Right lobe of liver (tissue), 6 donors: ENCODE data around the gene NRIP2. TPM values are rescaled to one million over a fixed set of nuclear protein-coding genes. Genes with fewer than 3 reads are reported as not detected.

ENCODE experiments used
- ATAC-seq, 4 donors: fragments of 200-7000 bp; cut with Tn5 transposase; one replicate each; pipeline ENCODE4 v1.9.1; 2020; ENCODE audit warnings: mild to moderate bottlenecking in 4 of 4, moderate library complexity in 4 of 4
- DNase-seq, 3 donors: peaks; one replicate each; pipeline ENCODE4 v3.0.0-alpha.2; 2020
- H3K27ac ChIP-seq, 3 donors: fragments of 200-600 bp; one replicate each; pipeline ENCODE4 v1.8.0; 2022
- H3K27me3 ChIP-seq, 2 donors: fragments of 200-600 bp; one replicate each; pipeline ENCODE4 v1.8.0; 2022
- H3K36me3 ChIP-seq, 4 donors: fragments of 200-600 bp; sonication (generic) in 1 of 4; one replicate each; pipeline versions ENCODE4 v1.5.1 to v1.8.0; 2017 to 2022; ENCODE audit warnings: control low read depth in 1 of 4
- H3K4me1 ChIP-seq, 4 donors: fragments of 200-600 bp; sonication (generic) in 1 of 4; one replicate each; pipeline versions ENCODE4 v1.5.1 to v1.8.0; 2017 to 2022; ENCODE audit warnings: control low read depth in 1 of 4
- H3K4me3 ChIP-seq, 3 donors: fragments of 200-600 bp; one replicate each; pipeline ENCODE4 v1.8.0; 2022
- H3K9me3 ChIP-seq, 4 donors: fragments of 200-600 bp; sonication (generic) in 1 of 4; one replicate each; pipeline versions ENCODE4 v1.5.1 to v1.8.0; 2017 to 2022; ENCODE audit warnings: control low read depth in 1 of 4
- POLR2A ChIP-seq: fragments of 450-650 bp; IDR thresholded peaks from one replicate; pipeline ENCODE4 v1.6.1; 2017; ENCODE audit warnings: antibody characterized with exemption, mild to moderate bottlenecking
- WGBS: methylation state at CpG from one replicate; pipeline ENCODE4 v1.1.6; 2018; ENCODE audit warnings: low coverage, low lambda C conversion rate; ENCODE audit not compliant: insufficient coverage; ENCODE audit errors: missing lambda C conversion rate; 5-methylcytosine and 5-hydroxymethylcytosine counted together
- intact Hi-C, 2 donors: fragments of 100-400 bp; cut with DNase I; formaldehyde crosslinking; loops; one replicate each; pipeline versions ENCODE4 v1.11.2 to v1.14.1; 2022
- total RNA-seq, 6 experiments: library from RNA; depleted of rRNA in 2 of 6; stranded (reverse); fragments of >200 nt in 2 of 6; fragmentation: NEBNext Ultra II Directional in 3 of 6; extraction: Animal tissue kit (Norgen Biotek cat#: 25700) in 3 of 6; gene quantifications; one replicate each; pipeline versions ENCODE4 v1.1.0 to v1.2.4, GENCODE V29; 2016 to 2023
- TF ChIP-seq, protein P1 (sequence below), 4 donors: fragments of 200-600 bp in 3 of 4; fragments of 450-650 bp in 1 of 4; IDR thresholded peaks; one replicate each; pipeline versions ENCODE4 v1.5.1 to v1.8.0; 2016 to 2022; ENCODE audit warnings: antibody characterized with exemption in 4 of 4, mild to moderate bottlenecking in 2 of 4
- donor health status: DM: no; HTN: yes; CAD: no.
- donor health status: DM: no; HTN: no; CAD: no.
- donor health status: DM: no; HTN: no; CAD: no.
- donor health status: DM: no; HTN: yes; CAD: no.
- donor health status: DM: no; HTN: yes; CAD: no.

Gene NRIP2
- total RNA-seq, 6 experiments from 2014 or later, result 0.12 to 0.29 (median 0.20) TPM

DNA sequence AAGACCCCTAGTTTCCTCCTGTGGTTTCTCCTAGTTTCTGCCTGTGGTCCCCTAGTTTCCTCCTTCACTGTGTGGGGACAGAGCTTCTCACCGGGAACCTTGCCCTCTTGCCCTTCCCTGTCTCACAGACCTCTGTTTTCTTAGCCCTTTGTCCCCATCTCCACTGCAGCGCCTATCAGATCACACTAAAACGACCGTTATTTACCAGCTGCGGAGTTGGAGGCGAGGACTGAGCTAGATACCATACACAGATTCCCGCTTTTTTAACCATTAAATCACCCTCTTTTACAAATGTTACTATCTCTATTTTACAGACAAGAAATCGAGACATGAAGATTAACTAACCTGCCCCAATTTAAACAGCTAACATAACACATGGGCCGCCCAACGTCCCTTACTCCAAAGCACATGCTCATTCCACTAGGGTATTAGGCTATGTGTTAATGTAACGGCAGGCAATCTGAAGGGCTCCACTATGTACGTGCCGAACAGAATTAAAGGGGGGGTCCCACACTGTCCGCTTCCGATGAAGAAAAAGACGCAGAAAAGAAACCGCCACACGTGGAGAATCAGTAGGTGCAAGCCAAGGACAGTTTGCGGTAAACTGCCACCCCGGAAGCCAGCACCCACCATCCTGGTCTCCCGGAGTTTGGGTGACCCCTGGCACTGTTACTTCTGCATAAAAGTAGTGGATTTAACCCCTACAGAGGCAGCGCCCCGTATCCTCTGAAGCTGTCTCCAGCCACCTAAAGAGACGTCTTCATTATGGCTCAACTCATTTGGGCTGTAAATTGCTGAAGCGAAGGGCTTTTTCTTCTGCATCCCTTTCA, 41.9 kb downstream of the NRIP2 start:
- intact Hi-C loops, result no loop called here
- Histone ChIP-seq H3K4me1 (peaks cover 0 to 24% (median 8%) of the 10 kb centered on the region in 4 donors), H3K27ac (no peak overlapping the region), H3K36me3 (peaks cover 0 to 12% (median 2%) of the 10 kb centered on the region in 4 donors), H3K9me3 (no peaks in the 10 kb centered on the region), H3K27me3 (no peaks in the 10 kb centered on the region), H3K4me3 (no peak overlapping the region)
- 69% methylated on average over 21 of the region's 25 CpGs for WGBS
- DNase-seq (peak in 1 of 3 donors; percentile 40), ATAC-seq (no peak)
- TF ChIP-seq POLR2A, result no peak
- TF ChIP-seq, protein P1, sequence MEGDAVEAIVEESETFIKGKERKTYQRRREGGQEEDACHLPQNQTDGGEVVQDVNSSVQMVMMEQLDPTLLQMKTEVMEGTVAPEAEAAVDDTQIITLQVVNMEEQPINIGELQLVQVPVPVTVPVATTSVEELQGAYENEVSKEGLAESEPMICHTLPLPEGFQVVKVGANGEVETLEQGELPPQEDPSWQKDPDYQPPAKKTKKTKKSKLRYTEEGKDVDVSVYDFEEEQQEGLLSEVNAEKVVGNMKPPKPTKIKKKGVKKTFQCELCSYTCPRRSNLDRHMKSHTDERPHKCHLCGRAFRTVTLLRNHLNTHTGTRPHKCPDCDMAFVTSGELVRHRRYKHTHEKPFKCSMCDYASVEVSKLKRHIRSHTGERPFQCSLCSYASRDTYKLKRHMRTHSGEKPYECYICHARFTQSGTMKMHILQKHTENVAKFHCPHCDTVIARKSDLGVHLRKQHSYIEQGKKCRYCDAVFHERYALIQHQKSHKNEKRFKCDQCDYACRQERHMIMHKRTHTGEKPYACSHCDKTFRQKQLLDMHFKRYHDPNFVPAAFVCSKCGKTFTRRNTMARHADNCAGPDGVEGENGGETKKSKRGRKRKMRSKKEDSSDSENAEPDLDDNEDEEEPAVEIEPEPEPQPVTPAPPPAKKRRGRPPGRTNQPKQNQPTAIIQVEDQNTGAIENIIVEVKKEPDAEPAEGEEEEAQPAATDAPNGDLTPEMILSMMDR (IDR thresholded peaks at IDR 0.05), result no peak

DNA sequence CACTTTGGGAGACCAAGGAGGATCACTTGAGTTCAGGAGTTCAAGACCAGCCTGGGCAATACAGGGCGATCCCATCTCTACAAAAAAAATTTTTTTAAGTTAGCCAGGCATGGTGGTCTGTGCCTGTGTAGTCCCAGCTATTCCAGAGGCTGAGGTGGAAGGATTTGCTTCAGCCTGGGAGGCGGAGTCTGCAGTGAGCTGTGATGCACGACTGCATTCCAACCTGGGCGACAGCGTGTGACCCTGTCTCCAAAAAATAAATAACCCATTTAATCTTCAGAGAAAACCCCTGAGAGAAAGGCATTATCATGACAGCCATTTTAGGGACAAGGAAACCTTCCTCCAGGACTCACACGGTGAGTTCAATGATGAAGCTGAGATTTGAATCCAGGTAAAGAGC, 43.7 kb downstream of the NRIP2 start:
- ATAC-seq (no peak), DNase-seq (peak in 1 of 3 donors; percentile 10)
- H3K4me1 ChIP-seq, result peaks cover 0 to 6% (median 0%) of the 10 kb centered on the region in 4 donors
- no peaks in the 10 kb centered on the region for H3K36me3 ChIP-seq
- 84% methylated on average over 6 of the region's 6 CpGs for WGBS
- intact Hi-C loops, result no loop called here
- no peak overlapping the region for H3K4me3 ChIP-seq
- TF ChIP-seq POLR2A, result no peak
- TF ChIP-seq, protein P1 (IDR thresholded peaks at IDR 0.05), result no peak
- no peak overlapping the region for H3K27ac ChIP-seq
- H3K27me3 ChIP-seq, result no peaks in the 10 kb centered on the region
- no peaks in the 10 kb centered on the region for H3K9me3 ChIP-seq

DNA sequence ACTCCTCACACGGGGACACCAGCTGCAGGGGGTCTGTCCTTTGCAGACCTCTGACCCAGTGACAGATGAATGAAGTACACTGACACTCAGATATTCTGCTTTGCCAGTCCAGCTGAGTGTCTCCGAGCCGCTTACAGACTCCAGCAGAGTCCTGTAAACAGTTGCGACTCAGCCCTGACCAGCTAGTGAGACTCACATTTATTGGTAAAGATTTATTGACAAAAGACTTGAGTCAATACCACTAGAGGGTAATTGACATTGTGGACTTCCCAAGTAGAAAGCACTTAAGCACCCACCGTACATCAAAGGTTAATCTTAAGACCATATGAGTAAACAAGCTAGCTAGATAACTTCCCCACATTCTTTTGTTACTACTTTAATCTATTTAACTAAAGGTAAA, 49.8 kb downstream of the NRIP2 start:
- 28% methylated on average over 4 of the region's 5 CpGs for WGBS
- ATAC-seq, result no peak
- TF ChIP-seq, protein P1 (IDR thresholded peaks at IDR 0.05), result no peak
- no peak for TF ChIP-seq POLR2A

DNA sequence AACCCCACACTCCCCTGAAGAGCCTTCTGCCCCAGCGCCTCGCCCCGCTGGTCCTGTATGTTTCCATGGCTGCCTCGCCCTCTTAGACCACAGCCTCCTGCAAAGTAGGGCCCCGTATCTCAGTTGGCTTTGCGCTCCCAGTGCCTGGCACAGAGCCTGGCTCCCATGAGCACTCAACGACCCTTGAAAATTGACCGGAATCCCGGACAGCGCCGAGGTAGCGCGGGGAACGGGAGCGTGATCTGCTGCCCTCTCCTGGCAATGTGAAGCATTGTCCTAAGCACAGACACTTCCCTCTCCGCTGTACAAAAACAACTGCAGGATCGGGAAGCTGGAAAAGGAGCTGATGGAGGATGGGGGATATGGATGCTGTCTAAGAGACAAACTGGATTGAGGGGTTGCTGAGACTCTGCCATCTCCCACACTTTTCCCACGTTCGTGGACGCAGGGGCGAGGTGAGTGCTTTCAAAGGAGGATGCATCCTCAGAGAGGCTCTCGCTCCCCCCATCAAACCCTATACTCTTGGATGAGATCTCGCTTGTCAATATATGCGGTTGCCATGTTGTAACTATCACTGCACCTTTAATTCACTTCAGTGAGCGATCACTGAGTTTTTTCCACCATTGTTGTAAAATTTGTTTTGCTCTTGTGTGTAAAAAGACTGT, 50.8 kb downstream of the NRIP2 start:
- intact Hi-C loops, result loop anchor here in 1 of 2 donors (5.0 kb wide), 1 partner anchor 47 kb away; no protein-coding TSS in a partner anchor

More for the DNA sequence above, 49.8 kb downstream of the NRIP2 start:
- Histone ChIP-seq H3K9me3 (no peaks in the 10 kb centered on the region), H3K4me3 (no peak overlapping the region), H3K36me3 (no peaks in the 10 kb centered on the region), H3K27ac (no peak overlapping the region), H3K27me3 (no peaks in the 10 kb centered on the region), H3K4me1 (peaks cover 0 to 4% (median 0%) of the 10 kb centered on the region in 4 donors)
- intact Hi-C loops, result no loop called here
- no peak for DNase-seq

More for the DNA sequence above, 50.8 kb downstream of the NRIP2 start:
- Histone ChIP-seq H3K36me3 (no peaks in the 10 kb centered on the region), H3K27me3 (no peaks in the 10 kb centered on the region), H3K4me1 (peaks cover 0 to 4% (median 0%) of the 10 kb centered on the region in 4 donors), H3K27ac (no peak overlapping the region), H3K4me3 (no peak overlapping the region), H3K9me3 (no peaks in the 10 kb centered on the region)
- DNase-seq (peak; percentile 56 to 70 (median 68)), ATAC-seq (peak; percentile 98 to 99 (median 98))
- WGBS, result 14% methylated on average over 23 of the region's 25 CpGs
- no peak for TF ChIP-seq POLR2A
- TF ChIP-seq, protein P1 (IDR thresholded peaks at IDR 0.05), result peak; percentile 83 to 95 (median 88)
